Endothelial cell of umbilical vein (primary cell): ENCODE data around the gene PTH1R.
A peak's percentile ranks its signal among the peaks of the same experiment; 100 is the strongest.

Source experiments
- CTCF ChIP-seq, 2 donors: IDR thresholded peaks; 1 replicate in 1 of 2; 2 replicates in 1 of 2; pipeline ENCODE4 v1.5.1; 2011; ENCODE audit warnings: low read length in 2 of 2, mild to moderate bottlenecking in 2 of 2, moderate library complexity in 2 of 2, control low read depth in 1 of 2, inconsistent platforms in 1 of 2, low read depth in 1 of 2; ENCODE audit not compliant: insufficient read depth in 1 of 2; ENCODE audit errors: extremely low read depth in 1 of 2
- EZH2 ChIP-seq: IDR thresholded peaks from 2 replicates; pipeline ENCODE4 v1.6.1; 2012; ENCODE audit warnings: borderline replicate concordance, low read depth, mild to moderate bottlenecking, moderate library complexity, low read length, inconsistent platforms; ENCODE audit not compliant: severe bottlenecking
- GATA2 ChIP-seq: IDR thresholded peaks from 2 replicates; pipeline ENCODE4 v1.7.0; 2011; ENCODE audit warnings: low read depth, mild to moderate bottlenecking, moderate library complexity, mixed read lengths, low read length; ENCODE audit not compliant: insufficient read length, insufficient read depth
- JUN ChIP-seq: IDR thresholded peaks from 2 replicates; pipeline ENCODE4 v1.6.1; 2011; ENCODE audit warnings: borderline replicate concordance, low read depth; ENCODE audit not compliant: insufficient read length, insufficient read depth
- MYC ChIP-seq: IDR thresholded peaks from one replicate; pipeline ENCODE4 v1.6.1; 2011; ENCODE audit warnings: mild to moderate bottlenecking, low read depth, low read length
- POLR2A ChIP-seq: IDR thresholded peaks from 2 replicates; pipeline ENCODE4 v1.6.1; 2012; ENCODE audit warnings: low read depth, mild to moderate bottlenecking, control low read depth, low read length
- POLR2AphosphoS5 ChIP-seq: IDR thresholded peaks from 2 replicates; pipeline ENCODE4 v1.6.1; 2012; ENCODE audit warnings: low read depth, mild to moderate bottlenecking, control low read depth, low read length, moderate library complexity; ENCODE audit not compliant: insufficient read depth

GRCh38 chr3:46866720-46867549 lies 10.6 kb upstream of the PTH1R start:
- TF ChIP-seq CTCF (IDR thresholded peaks at IDR 0.05; ENCODE audit: extremely low read depth in 1 of 2, insufficient read depth in 1 of 2, low read depth in 1 of 2, low read length in 2 of 2) = peak; percentile 82 to 94
- TF ChIP-seq POLR2A = no peak
- TF ChIP-seq EZH2 = no peak
- TF ChIP-seq MYC = no peak
- TF ChIP-seq JUN = no peak
- TF ChIP-seq POLR2AphosphoS5 = no peak
- no peak for TF ChIP-seq GATA2
